ENCODE measurements around the gene USP14. TPM values are rescaled to one million over a fixed set of nuclear protein-coding genes. Genes with fewer than 3 reads are reported as not detected.

Gene USP14
- total and polyA plus RNA-seq, 7 experiments from 2014 or later = 34.0 to 70.6 (median 43.5) TPM

GRCh38 chr18:159037-159652 lies 788 bp downstream of the USP14 start:
- H3K9me3 Mint-ChIP-seq = no peaks in the 10 kb centered on the region
- H3K27me3 ChIP-seq (ENCODE audit: control insufficient read depth in 2 of 2, insufficient read depth in 2 of 2, low read length in 2 of 2) = no peaks in the 10 kb centered on the region
- H3K4me3 ChIP-seq (ENCODE audit: low read length) = peak overlapping the region; percentile 38
- ATAC-seq = no peak
- peaks cover 0 to 11% (median 6%) of the 10 kb centered on the region in 5 donors for H3K36me3 Mint-ChIP-seq
- CTCF ChIA-PET = no interaction called here
- POLR2A ChIA-PET = interaction anchor here (3.5 kb wide), 1 partner anchor 108 kb away, joined by 31 read pairs; the partner anchor contains the start of gene THOC1
- no peaks in the 10 kb centered on the region for H3K9me3 ChIP-seq (ENCODE audit: control insufficient read depth in 2 of 3, low read length in 3 of 3)
- H3K27me3 Mint-ChIP-seq = no peaks in the 10 kb centered on the region
- peak overlapping the region; percentile 84 for H3K27ac ChIP-seq (ENCODE audit: low read depth, low read length)
- intact Hi-C loops (cut with micrococcal nuclease) = loop anchor here (2.0 to 5.0 kb wide), 7 partner anchors 16 to 654 kb away; partner anchors contain the start of genes CLUL1 (in 1 of the 2), ENOSF1 (in 1 of the 2), TYMS (in 1 of the 2) and YES1 (in 1 of the 2)
- peaks cover 4 to 15% of the 10 kb centered on the region in 2 donors for H3K4me1 ChIP-seq (ENCODE audit: control insufficient read depth in 2 of 2, insufficient read depth in 2 of 2, low read length in 2 of 2)
- H3K36me3 ChIP-seq (ENCODE audit: control insufficient read depth in 2 of 3, insufficient read depth in 3 of 3, low read length in 3 of 3) = peaks cover 0 to 4% (median 0%) of the 10 kb centered on the region in 3 experiments
- H3K27ac Mint-ChIP-seq = peak overlapping the region; percentile 80 to 98 (median 95)
- peak in 1 of 9 donors; percentile 10 for DNase-seq
- peak overlapping the region; percentile 85 to 99 (median 96) for H3K4me3 Mint-ChIP-seq
- H3K4me1 Mint-ChIP-seq = peaks cover 21 to 54% (median 36%) of the 10 kb centered on the region in 7 donors

GRCh38 chr18:159933-160332 lies 1.6 kb downstream of the USP14 start:
- POLR2A ChIA-PET = interaction anchor here (3.5 kb wide), 1 partner anchor 108 kb away, joined by 31 read pairs; the partner anchor contains the start of gene THOC1
- intact Hi-C loops (cut with micrococcal nuclease) = loop anchor here (2.0 to 5.0 kb wide), 7 partner anchors 15 to 653 kb away; partner anchors contain the start of genes CLUL1 (in 1 of the 2), ENOSF1 (in 1 of the 2), TYMS (in 1 of the 2) and YES1 (in 1 of the 2)
- peaks cover 21 to 54% (median 36%) of the 10 kb centered on the region in 7 donors for H3K4me1 Mint-ChIP-seq

GRCh38 chr18:160831-161570 lies 2.6 kb downstream of the USP14 start:
- POLR2A ChIA-PET = interaction anchor here (0.6 to 3.5 kb wide), 3 partner anchors 35 to 107 kb away, joined by 3 to 31 read pairs (median 3); partner anchors contain the start of gene THOC1

More at GRCh38 chr18:159933-160332, 1.6 kb downstream of the USP14 start:
- Histone ChIP-seq H3K9me3 (ENCODE audit: control insufficient read depth in 2 of 3, low read length in 3 of 3) (no peaks in the 10 kb centered on the region), H3K4me3 (ENCODE audit: low read length) (no peak overlapping the region), H3K27me3 (ENCODE audit: control insufficient read depth in 2 of 2, insufficient read depth in 2 of 2, low read length in 2 of 2) (no peaks in the 10 kb centered on the region), H3K27ac (ENCODE audit: low read depth, low read length) (no peak overlapping the region), H3K36me3 (ENCODE audit: control insufficient read depth in 2 of 3, insufficient read depth in 3 of 3, low read length in 3 of 3) (peaks cover 0 to 4% (median 0%) of the 10 kb centered on the region in 3 experiments), H3K4me1 (ENCODE audit: control insufficient read depth in 2 of 2, insufficient read depth in 2 of 2, low read length in 2 of 2) (peaks cover 4 to 15% of the 10 kb centered on the region in 2 donors)
- H3K27me3 Mint-ChIP-seq = no peaks in the 10 kb centered on the region
- H3K27ac Mint-ChIP-seq = peak overlapping the region; percentile 29 to 98 (median 88)
- H3K4me3 Mint-ChIP-seq = peak overlapping the region; percentile 85 to 99 (median 96)
- H3K9me3 Mint-ChIP-seq = no peaks in the 10 kb centered on the region
- CTCF ChIA-PET = no interaction called here
- DNase-seq = no peak
- ATAC-seq = no peak
- peaks cover 0 to 16% (median 9%) of the 10 kb centered on the region in 5 donors for H3K36me3 Mint-ChIP-seq

GRCh38 chr18:172361-172760 lies 14.0 kb downstream of the USP14 start:
- H3K27me3 Mint-ChIP-seq = no peaks in the 10 kb centered on the region
- intact Hi-C loops (cut with micrococcal nuclease) = no loop called here
- Histone ChIP-seq H3K4me3 (ENCODE audit: low read length) (no peak overlapping the region), H3K27me3 (ENCODE audit: control insufficient read depth in 2 of 2, insufficient read depth in 2 of 2, low read length in 2 of 2) (no peaks in the 10 kb centered on the region), H3K27ac (ENCODE audit: low read depth, low read length) (no peak overlapping the region), H3K4me1 (ENCODE audit: control insufficient read depth in 2 of 2, insufficient read depth in 2 of 2, low read length in 2 of 2) (no peaks in the 10 kb centered on the region), H3K9me3 (ENCODE audit: control insufficient read depth in 2 of 3, low read length in 3 of 3) (no peaks in the 10 kb centered on the region), H3K36me3 (ENCODE audit: control insufficient read depth in 2 of 3, insufficient read depth in 3 of 3, low read length in 3 of 3) (peaks cover 10 to 30% (median 11%) of the 10 kb centered on the region in 3 experiments)
- H3K9me3 Mint-ChIP-seq = no peaks in the 10 kb centered on the region
- H3K4me1 Mint-ChIP-seq = peaks cover 9 to 32% (median 16%) of the 10 kb centered on the region in 7 donors
- no peak for DNase-seq
- H3K36me3 Mint-ChIP-seq = peaks cover 3 to 39% (median 29%) of the 10 kb centered on the region in 5 donors
- no peak overlapping the region for H3K27ac Mint-ChIP-seq
- no peak overlapping the region for H3K4me3 Mint-ChIP-seq
- POLR2A ChIA-PET = interaction anchor here (0.7 kb wide), 1 partner anchor 13 kb away, joined by 5 read pairs; no protein-coding TSS in a partner anchor
- CTCF ChIA-PET = no interaction called here
- ATAC-seq = no peak

More at GRCh38 chr18:160831-161570, 2.6 kb downstream of the USP14 start:
- H3K27ac ChIP-seq (ENCODE audit: low read depth, low read length) = no peak overlapping the region
- Mint-ChIP-seq H3K4me1 (peaks cover 19 to 54% (median 36%) of the 10 kb centered on the region in 7 donors), H3K27me3 (no peaks in the 10 kb centered on the region), H3K9me3 (no peaks in the 10 kb centered on the region), H3K4me3 (peak overlapping the region in 9 of 10 donors; percentile 29 to 97 (median 85)), H3K36me3 (peaks cover 0 to 20% (median 12%) of the 10 kb centered on the region in 5 donors), H3K27ac (peak overlapping the region in 5 of 9 donors; percentile 63 to 96 (median 79))
- no peak overlapping the region for H3K4me3 ChIP-seq (ENCODE audit: low read length)
- intact Hi-C loops (cut with micrococcal nuclease) = no loop called here
- no peaks in the 10 kb centered on the region for H3K9me3 ChIP-seq (ENCODE audit: control insufficient read depth in 2 of 3, low read length in 3 of 3)
- H3K27me3 ChIP-seq (ENCODE audit: control insufficient read depth in 2 of 2, insufficient read depth in 2 of 2, low read length in 2 of 2) = no peaks in the 10 kb centered on the region
- peaks cover 2 to 5% (median 4%) of the 10 kb centered on the region in 3 experiments for H3K36me3 ChIP-seq (ENCODE audit: control insufficient read depth in 2 of 3, insufficient read depth in 3 of 3, low read length in 3 of 3)
- H3K4me1 ChIP-seq (ENCODE audit: control insufficient read depth in 2 of 2, insufficient read depth in 2 of 2, low read length in 2 of 2) = peaks cover 4 to 15% of the 10 kb centered on the region in 2 donors
- DNase-seq (no peak), ATAC-seq (no peak)
- CTCF ChIA-PET = no interaction called here

- H3K27me3 Mint-ChIP-seq = no peaks in the 10 kb centered on the region
- POLR2A ChIA-PET = interaction anchor here (0.8 kb wide), 1 partner anchor 35 kb away, joined by 5 read pairs; no protein-coding TSS in a partner anchor
- peaks cover 4 to 9% (median 7%) of the 10 kb centered on the region in 3 experiments for H3K36me3 ChIP-seq (ENCODE audit: control insufficient read depth in 2 of 3, insufficient read depth in 3 of 3, low read length in 3 of 3)
- no peaks in the 10 kb centered on the region for H3K4me1 ChIP-seq (ENCODE audit: control insufficient read depth in 2 of 2, insufficient read depth in 2 of 2, low read length in 2 of 2)
- H3K4me3 Mint-ChIP-seq = no peak overlapping the region
- no peak overlapping the region for H3K4me3 ChIP-seq (ENCODE audit: low read length)
- H3K27ac Mint-ChIP-seq = no peak overlapping the region
- CTCF ChIA-PET = interaction anchor here (0.6 kb wide), 1 partner anchor 654 kb away, joined by 4 read pairs; no protein-coding TSS in a partner anchor
- no peaks in the 10 kb centered on the region for H3K9me3 ChIP-seq (ENCODE audit: control insufficient read depth in 2 of 3, low read length in 3 of 3)
- intact Hi-C loops (cut with micrococcal nuclease) = no loop called here
- H3K27me3 ChIP-seq (ENCODE audit: control insufficient read depth in 2 of 2, insufficient read depth in 2 of 2, low read length in 2 of 2) = no peaks in the 10 kb centered on the region
- H3K4me1 Mint-ChIP-seq = peaks cover 28 to 64% (median 52%) of the 10 kb centered on the region in 7 donors
- peaks cover 0 to 2% (median 0%) of the 10 kb centered on the region in 11 donors for H3K9me3 Mint-ChIP-seq
- H3K36me3 Mint-ChIP-seq = peaks cover 10 to 34% (median 32%) of the 10 kb centered on the region in 5 donors
- no peak overlapping the region for H3K27ac ChIP-seq (ENCODE audit: low read depth, low read length)
- ATAC-seq = no peak
- no peak for DNase-seq
Measured at GRCh38 chr18:179499-179898, 21.1 kb downstream of the USP14 start.

- Histone ChIP-seq H3K9me3 (ENCODE audit: control insufficient read depth in 2 of 3, low read length in 3 of 3) (no peaks in the 10 kb centered on the region), H3K4me1 (ENCODE audit: control insufficient read depth in 2 of 2, insufficient read depth in 2 of 2, low read length in 2 of 2) (no peaks in the 10 kb centered on the region), H3K36me3 (ENCODE audit: control insufficient read depth in 2 of 3, insufficient read depth in 3 of 3, low read length in 3 of 3) (peaks cover 4 to 21% (median 7%) of the 10 kb centered on the region in 3 experiments), H3K27me3 (ENCODE audit: control insufficient read depth in 2 of 2, insufficient read depth in 2 of 2, low read length in 2 of 2) (no peaks in the 10 kb centered on the region), H3K27ac (ENCODE audit: low read depth, low read length) (no peak overlapping the region), H3K4me3 (ENCODE audit: low read length) (no peak overlapping the region)
- H3K4me3 Mint-ChIP-seq = no peak overlapping the region
- intact Hi-C loops (cut with micrococcal nuclease) = no loop called here
- ChIA-PET CTCF (no interaction called here), POLR2A (no interaction called here)
- H3K27me3 Mint-ChIP-seq = no peaks in the 10 kb centered on the region
- H3K9me3 Mint-ChIP-seq = peaks cover 0 to 2% (median 0%) of the 10 kb centered on the region in 11 donors
- DNase-seq (no peak), ATAC-seq (no peak)
- H3K27ac Mint-ChIP-seq = no peak overlapping the region
- peaks cover 18 to 48% (median 41%) of the 10 kb centered on the region in 7 donors for H3K4me1 Mint-ChIP-seq
- H3K36me3 Mint-ChIP-seq = peaks cover 10 to 34% (median 25%) of the 10 kb centered on the region in 5 donors
Measured at GRCh38 chr18:181711-182110, 23.4 kb downstream of the USP14 start.

Data from naive thymus-derived CD4-positive, alpha-beta T cell (primary cell).